Liver (tissue), 9 donors: ENCODE results near the gene PITPNC1. TPM values are rescaled to one million over a fixed set of nuclear protein-coding genes. Genes with fewer than 3 reads are reported as not detected.

Experiments used
- DNase-seq: peaks from one replicate; pipeline ENCODE4 v3.0.0-alpha.2; 2017; ENCODE audit warnings: low spot score
- H3K27ac ChIP-seq, 2 donors: one replicate each; pipeline ENCODE4 v1.7.0; 2013; ENCODE audit warnings: inconsistent platforms in 2 of 2, low read length in 2 of 2, control low read depth in 1 of 2, low read depth in 1 of 2, mild to moderate bottlenecking in 1 of 2
- H3K27me3 ChIP-seq, 4 donors: one replicate each; pipeline versions ENCODE4 v1.6.1 to v1.7.0; 2013; ENCODE audit warnings: low read length in 3 of 4, inconsistent platforms in 1 of 4, mild to moderate bottlenecking in 1 of 4, moderate library complexity in 1 of 4; ENCODE audit not compliant: control insufficient read depth in 4 of 4, insufficient read depth in 4 of 4
- H3K36me3 ChIP-seq, 4 donors: one replicate each; pipeline versions ENCODE4 v1.6.1 to v1.7.0; 2013; ENCODE audit warnings: low read length in 3 of 4, mild to moderate bottlenecking in 3 of 4, low read depth in 1 of 4, moderate library complexity in 1 of 4; ENCODE audit not compliant: control insufficient read depth in 4 of 4, insufficient read depth in 3 of 4
- H3K4me1 ChIP-seq, 4 donors: one replicate each; pipeline versions ENCODE4 v1.6.1 to v1.7.0; 2013; ENCODE audit warnings: low read length in 3 of 4, mild to moderate bottlenecking in 3 of 4, moderate library complexity in 1 of 4; ENCODE audit not compliant: control insufficient read depth in 4 of 4, insufficient read depth in 4 of 4
- H3K4me3 ChIP-seq, 3 donors: one replicate each; pipeline versions ENCODE4 v1.6.1 to v1.7.0; 2013; ENCODE audit warnings: low read length in 3 of 3, control low read depth in 1 of 3, low read depth in 1 of 3, mild to moderate bottlenecking in 1 of 3
- H3K9ac ChIP-seq, 2 donors: one replicate each; pipeline ENCODE4 v1.7.0; 2013; ENCODE audit warnings: low read length in 2 of 2, mild to moderate bottlenecking in 2 of 2, moderate library complexity in 2 of 2, control low read depth in 1 of 2, low read depth in 1 of 2
- H3K9me3 ChIP-seq, 4 donors: one replicate each; pipeline versions ENCODE4 v1.6.1 to v1.7.0; 2013; ENCODE audit warnings: low read length in 3 of 4; ENCODE audit not compliant: control insufficient read depth in 4 of 4
- FOXA1 ChIP-seq: IDR thresholded peaks from 2 replicates; pipeline ENCODE4 v1.6.1; 2016; ENCODE audit warnings: antibody characterized with exemption
- FOXA2 ChIP-seq: IDR thresholded peaks from 2 replicates; pipeline ENCODE4 v1.6.1; 2016; ENCODE audit warnings: antibody characterized with exemption
- GABPA ChIP-seq, 2 donors: IDR thresholded peaks in 1 of 2; conservative IDR thresholded peaks in 1 of 2; 2 replicates each; pipeline ENCODE4 v1.6.1; 2016; ENCODE audit warnings: antibody characterized with exemption in 2 of 2, mild to moderate bottlenecking in 1 of 2, moderate library complexity in 1 of 2
- HNF4A ChIP-seq, 2 donors: conservative IDR thresholded peaks; 2 replicates each; pipeline ENCODE4 v1.6.1; 2016; ENCODE audit warnings: antibody characterized with exemption in 2 of 2, mild to moderate bottlenecking in 2 of 2
- HNF4G ChIP-seq: IDR thresholded peaks from 2 replicates; pipeline ENCODE4 v1.6.1; 2016; ENCODE audit warnings: antibody characterized with exemption
- JUND ChIP-seq, 2 donors: IDR thresholded peaks; 2 replicates each; pipeline ENCODE4 v1.6.1; 2016; ENCODE audit warnings: antibody characterized with exemption in 2 of 2
- RAD21 ChIP-seq, 2 donors: IDR thresholded peaks; 2 replicates each; pipeline ENCODE4 v1.6.1; 2016; ENCODE audit warnings: antibody characterized with exemption in 2 of 2, mild to moderate bottlenecking in 2 of 2
- RXRA ChIP-seq, 2 donors: IDR thresholded peaks; 2 replicates each; pipeline ENCODE4 v1.6.1; 2017 to 2018; ENCODE audit warnings: antibody characterized with exemption in 2 of 2, mild to moderate bottlenecking in 1 of 2
- SP1 ChIP-seq: IDR thresholded peaks from 2 replicates; pipeline ENCODE4 v1.6.1; 2018; ENCODE audit warnings: antibody characterized with exemption, mild to moderate bottlenecking
- TAF1 ChIP-seq: conservative IDR thresholded peaks from 2 replicates; pipeline ENCODE4 v1.6.1; 2016; ENCODE audit warnings: antibody characterized with exemption, mild to moderate bottlenecking
- YY1 ChIP-seq: IDR thresholded peaks from 2 replicates; pipeline ENCODE4 v1.6.1; 2016; ENCODE audit warnings: antibody characterized with exemption, mild to moderate bottlenecking
- WGBS: extraction: QIAGEN DNeasy Blood & Tissue Kit; methylation state at CpG from one replicate; pipeline ENCODE4 v1.1.7; 2013; 5-methylcytosine and 5-hydroxymethylcytosine counted together
- polyA plus RNA-seq, 2 donors: library from polyadenylated mRNA; stranded (reverse) in 1 of 2; unstranded in 1 of 2; fragments of 200-250 nt in 1 of 2; fragments of >200 nt in 1 of 2; fragmentation: Nextera tagmentation in 1 of 2; extraction: Ambion mirVana in 1 of 2; gene quantifications; one replicate each; pipeline versions ENCODE4 v1.2.1 to v1.2.3, GENCODE V29; 2013 to 2015
- total RNA-seq, 2 donors: library from RNA; depleted of rRNA; stranded (reverse); fragments of >200 nt; gene quantifications; one replicate each; pipeline ENCODE4 v1.2.3, GENCODE V29; 2014
- TF ChIP-seq, protein P1 (sequence below): IDR thresholded peaks from 2 replicates; pipeline ENCODE4 v1.6.1; 2016; ENCODE audit warnings: antibody characterized with exemption
- TF ChIP-seq, protein P2 (sequence below): IDR thresholded peaks from 2 replicates; pipeline ENCODE4 v1.6.1; 2016; ENCODE audit warnings: antibody characterized with exemption
- TF ChIP-seq, protein P3 (sequence below): IDR thresholded peaks from 2 replicates; pipeline ENCODE4 v1.6.1; 2016; ENCODE audit warnings: antibody characterized with exemption
- TF ChIP-seq, protein P4 (sequence below): IDR thresholded peaks from 2 replicates; pipeline ENCODE4 v1.6.1; 2016; ENCODE audit warnings: antibody characterized with exemption, mild to moderate bottlenecking
- TF ChIP-seq, protein P5 (sequence below): fragments of 150-350 bp; IDR thresholded peaks from 2 replicates; pipeline ENCODE4 v1.5.1; 2017; ENCODE audit warnings: improper control_type of control experiment, low read depth, low read length; ENCODE audit not compliant: missing input control
- donor health status: healthy.
- donor health status: healthy.
- donor health status: healthy.
- donor health status: healthy.
- donor health status: healthy.

The PITPNC1 gene
- total and polyA plus RNA-seq, 4 donors: 2.3 to 10.2 (median 5.7) TPM

DNA sequence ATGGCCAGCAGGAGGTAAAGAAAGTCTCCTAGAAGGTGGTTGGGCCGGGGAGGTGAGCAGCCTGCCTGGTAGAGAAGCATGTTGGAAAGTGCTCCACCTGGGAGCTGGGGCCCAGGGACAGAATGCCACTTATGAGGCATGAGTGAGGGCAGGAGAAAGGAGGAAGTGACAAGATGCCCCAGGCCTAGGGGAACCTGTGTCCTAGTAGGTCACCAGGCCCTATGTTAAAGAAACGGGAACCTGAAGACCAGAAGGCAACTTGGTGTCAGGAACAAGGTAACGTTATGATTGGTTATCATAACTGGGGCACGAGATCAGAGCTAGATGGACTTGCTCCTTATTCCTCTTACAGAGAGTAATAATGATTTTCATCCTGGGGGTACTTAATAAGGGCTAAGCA is 34.3 kb downstream of the PITPNC1 start:
- Histone ChIP-seq H3K4me1 (peaks cover 5 to 27% (median 19%) of the 10 kb centered on the region in 4 donors), H3K9ac (no peak overlapping the region), H3K4me3 (no peak overlapping the region), H3K36me3 (no peaks in the 10 kb centered on the region), H3K27me3 (no peaks in the 10 kb centered on the region), H3K27ac (no peak overlapping the region), H3K9me3 (no peaks in the 10 kb centered on the region)
- 90% methylated on average over 4 of the region's 4 CpGs for WGBS
- TF ChIP-seq, protein P1, sequence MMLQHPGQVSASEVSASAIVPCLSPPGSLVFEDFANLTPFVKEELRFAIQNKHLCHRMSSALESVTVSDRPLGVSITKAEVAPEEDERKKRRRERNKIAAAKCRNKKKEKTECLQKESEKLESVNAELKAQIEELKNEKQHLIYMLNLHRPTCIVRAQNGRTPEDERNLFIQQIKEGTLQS: no peak
- no peak for TF ChIP-seq HNF4A (conservative IDR thresholded peaks at IDR 0.05)
- TF ChIP-seq, protein P2, sequence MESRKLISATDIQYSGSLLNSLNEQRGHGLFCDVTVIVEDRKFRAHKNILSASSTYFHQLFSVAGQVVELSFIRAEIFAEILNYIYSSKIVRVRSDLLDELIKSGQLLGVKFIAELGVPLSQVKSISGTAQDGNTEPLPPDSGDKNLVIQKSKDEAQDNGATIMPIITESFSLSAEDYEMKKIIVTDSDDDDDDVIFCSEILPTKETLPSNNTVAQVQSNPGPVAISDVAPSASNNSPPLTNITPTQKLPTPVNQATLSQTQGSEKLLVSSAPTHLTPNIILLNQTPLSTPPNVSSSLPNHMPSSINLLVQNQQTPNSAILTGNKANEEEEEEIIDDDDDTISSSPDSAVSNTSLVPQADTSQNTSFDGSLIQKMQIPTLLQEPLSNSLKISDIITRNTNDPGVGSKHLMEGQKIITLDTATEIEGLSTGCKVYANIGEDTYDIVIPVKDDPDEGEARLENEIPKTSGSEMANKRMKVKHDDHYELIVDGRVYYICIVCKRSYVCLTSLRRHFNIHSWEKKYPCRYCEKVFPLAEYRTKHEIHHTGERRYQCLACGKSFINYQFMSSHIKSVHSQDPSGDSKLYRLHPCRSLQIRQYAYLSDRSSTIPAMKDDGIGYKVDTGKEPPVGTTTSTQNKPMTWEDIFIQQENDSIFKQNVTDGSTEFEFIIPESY: no peak
- no peak for TF ChIP-seq GABPA (IDR thresholded peaks at IDR 0.05 in 1 of 2, conservative IDR thresholded peaks at IDR 0.05 in 1 of 2)
- TF ChIP-seq RAD21 (IDR thresholded peaks at IDR 0.05): no peak
- TF ChIP-seq, protein P3, sequence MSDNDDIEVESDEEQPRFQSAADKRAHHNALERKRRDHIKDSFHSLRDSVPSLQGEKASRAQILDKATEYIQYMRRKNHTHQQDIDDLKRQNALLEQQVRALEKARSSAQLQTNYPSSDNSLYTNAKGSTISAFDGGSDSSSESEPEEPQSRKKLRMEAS: no peak
- TF ChIP-seq SP1: no peak
- no peak for TF ChIP-seq FOXA1
- TF ChIP-seq TAF1: no peak
- no peak for TF ChIP-seq RXRA (IDR thresholded peaks at IDR 0.05)
- TF ChIP-seq, protein P4, sequence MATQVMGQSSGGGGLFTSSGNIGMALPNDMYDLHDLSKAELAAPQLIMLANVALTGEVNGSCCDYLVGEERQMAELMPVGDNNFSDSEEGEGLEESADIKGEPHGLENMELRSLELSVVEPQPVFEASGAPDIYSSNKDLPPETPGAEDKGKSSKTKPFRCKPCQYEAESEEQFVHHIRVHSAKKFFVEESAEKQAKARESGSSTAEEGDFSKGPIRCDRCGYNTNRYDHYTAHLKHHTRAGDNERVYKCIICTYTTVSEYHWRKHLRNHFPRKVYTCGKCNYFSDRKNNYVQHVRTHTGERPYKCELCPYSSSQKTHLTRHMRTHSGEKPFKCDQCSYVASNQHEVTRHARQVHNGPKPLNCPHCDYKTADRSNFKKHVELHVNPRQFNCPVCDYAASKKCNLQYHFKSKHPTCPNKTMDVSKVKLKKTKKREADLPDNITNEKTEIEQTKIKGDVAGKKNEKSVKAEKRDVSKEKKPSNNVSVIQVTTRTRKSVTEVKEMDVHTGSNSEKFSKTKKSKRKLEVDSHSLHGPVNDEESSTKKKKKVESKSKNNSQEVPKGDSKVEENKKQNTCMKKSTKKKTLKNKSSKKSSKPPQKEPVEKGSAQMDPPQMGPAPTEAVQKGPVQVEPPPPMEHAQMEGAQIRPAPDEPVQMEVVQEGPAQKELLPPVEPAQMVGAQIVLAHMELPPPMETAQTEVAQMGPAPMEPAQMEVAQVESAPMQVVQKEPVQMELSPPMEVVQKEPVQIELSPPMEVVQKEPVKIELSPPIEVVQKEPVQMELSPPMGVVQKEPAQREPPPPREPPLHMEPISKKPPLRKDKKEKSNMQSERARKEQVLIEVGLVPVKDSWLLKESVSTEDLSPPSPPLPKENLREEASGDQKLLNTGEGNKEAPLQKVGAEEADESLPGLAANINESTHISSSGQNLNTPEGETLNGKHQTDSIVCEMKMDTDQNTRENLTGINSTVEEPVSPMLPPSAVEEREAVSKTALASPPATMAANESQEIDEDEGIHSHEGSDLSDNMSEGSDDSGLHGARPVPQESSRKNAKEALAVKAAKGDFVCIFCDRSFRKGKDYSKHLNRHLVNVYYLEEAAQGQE: no peak
- no peak for TF ChIP-seq HNF4G
- no peak for DNase-seq

DNA sequence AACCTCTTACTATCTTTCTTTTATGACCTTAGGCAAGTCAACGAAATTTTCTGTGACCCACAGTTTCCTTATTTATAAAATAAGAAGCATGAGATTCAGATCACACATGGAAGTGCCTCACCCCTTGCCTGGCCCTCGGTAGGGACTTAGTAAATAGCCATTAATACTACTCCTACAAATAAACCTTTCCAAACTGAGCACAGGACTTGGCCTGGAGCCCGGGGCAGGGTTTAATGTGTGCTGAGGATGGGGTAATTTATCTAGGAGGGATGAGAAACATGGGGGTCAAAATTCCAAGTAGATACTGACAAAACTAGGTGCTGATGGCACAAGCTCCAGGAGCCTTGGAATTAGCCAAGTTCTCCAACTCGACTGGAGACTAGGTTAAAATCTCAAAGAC is 35.0 kb downstream of the PITPNC1 start:
- peak; percentile 72 to 76 for TF ChIP-seq HNF4A (conservative IDR thresholded peaks at IDR 0.05)
- peak in 1 of 2 donors; percentile 34 for TF ChIP-seq JUND (IDR thresholded peaks at IDR 0.05)
- peak; percentile 47 for TF ChIP-seq YY1
- TF ChIP-seq SP1: peak; percentile 22
- TF ChIP-seq, protein P5, sequence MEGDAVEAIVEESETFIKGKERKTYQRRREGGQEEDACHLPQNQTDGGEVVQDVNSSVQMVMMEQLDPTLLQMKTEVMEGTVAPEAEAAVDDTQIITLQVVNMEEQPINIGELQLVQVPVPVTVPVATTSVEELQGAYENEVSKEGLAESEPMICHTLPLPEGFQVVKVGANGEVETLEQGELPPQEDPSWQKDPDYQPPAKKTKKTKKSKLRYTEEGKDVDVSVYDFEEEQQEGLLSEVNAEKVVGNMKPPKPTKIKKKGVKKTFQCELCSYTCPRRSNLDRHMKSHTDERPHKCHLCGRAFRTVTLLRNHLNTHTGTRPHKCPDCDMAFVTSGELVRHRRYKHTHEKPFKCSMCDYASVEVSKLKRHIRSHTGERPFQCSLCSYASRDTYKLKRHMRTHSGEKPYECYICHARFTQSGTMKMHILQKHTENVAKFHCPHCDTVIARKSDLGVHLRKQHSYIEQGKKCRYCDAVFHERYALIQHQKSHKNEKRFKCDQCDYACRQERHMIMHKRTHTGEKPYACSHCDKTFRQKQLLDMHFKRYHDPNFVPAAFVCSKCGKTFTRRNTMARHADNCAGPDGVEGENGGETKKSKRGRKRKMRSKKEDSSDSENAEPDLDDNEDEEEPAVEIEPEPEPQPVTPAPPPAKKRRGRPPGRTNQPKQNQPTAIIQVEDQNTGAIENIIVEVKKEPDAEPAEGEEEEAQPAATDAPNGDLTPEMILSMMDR: no peak
- TF ChIP-seq, protein P4: no peak
- TF ChIP-seq, protein P3: peak; percentile 12
- peak; percentile 33 to 57 for TF ChIP-seq RXRA (IDR thresholded peaks at IDR 0.05)
- peak; percentile 51 for TF ChIP-seq HNF4G
- no peak for TF ChIP-seq FOXA2
- no peak for TF ChIP-seq TAF1
- TF ChIP-seq, protein P1: no peak
- TF ChIP-seq RAD21 (IDR thresholded peaks at IDR 0.05): peak in 1 of 2 donors; percentile 26
- DNase-seq: no peak
- Histone ChIP-seq H3K36me3 (no peaks in the 10 kb centered on the region), H3K27me3 (no peaks in the 10 kb centered on the region), H3K4me3 (no peak overlapping the region), H3K27ac (peak overlapping the region in 1 of 2 donors; percentile 13), H3K9me3 (no peaks in the 10 kb centered on the region), H3K9ac (no peak overlapping the region), H3K4me1 (peaks cover 5 to 27% (median 19%) of the 10 kb centered on the region in 4 donors)
- 44% methylated on average over 4 of the region's 4 CpGs for WGBS
